Stimulated activated CD8-positive, alpha-beta memory T cell treated with anti-CD3 and anti-CD28 coated beads, Interleukin-7, amount 100 ng/mL, for 4 hours (primary cell): ENCODE results near the gene TASP1.
"Not testable (repeated sequence)": the region's sequence is repeated elsewhere in the genome, so short reads cannot be mapped to it uniquely, and the experiment has no call there.

ENCODE experiments used
- DNase-seq, 2 donors: peaks; one replicate each; pipeline ENCODE4 v3.0.0-alpha.2; 2020; ENCODE audit warnings: low read depth in 2 of 2

The TASP1 gene, protein sequence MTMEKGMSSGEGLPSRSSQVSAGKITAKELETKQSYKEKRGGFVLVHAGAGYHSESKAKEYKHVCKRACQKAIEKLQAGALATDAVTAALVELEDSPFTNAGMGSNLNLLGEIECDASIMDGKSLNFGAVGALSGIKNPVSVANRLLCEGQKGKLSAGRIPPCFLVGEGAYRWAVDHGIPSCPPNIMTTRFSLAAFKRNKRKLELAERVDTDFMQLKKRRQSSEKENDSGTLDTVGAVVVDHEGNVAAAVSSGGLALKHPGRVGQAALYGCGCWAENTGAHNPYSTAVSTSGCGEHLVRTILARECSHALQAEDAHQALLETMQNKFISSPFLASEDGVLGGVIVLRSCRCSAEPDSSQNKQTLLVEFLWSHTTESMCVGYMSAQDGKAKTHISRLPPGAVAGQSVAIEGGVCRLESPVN

GRCh38 chr20:13638496-13639149, at the start of gene TASP1:
TASP1 (minus strand) TSS chr20:13638932; CDS start chr20:13630078, 8,854 bp downstream.
- peak; percentile 94 to 95 for DNase-seq

DNA sequence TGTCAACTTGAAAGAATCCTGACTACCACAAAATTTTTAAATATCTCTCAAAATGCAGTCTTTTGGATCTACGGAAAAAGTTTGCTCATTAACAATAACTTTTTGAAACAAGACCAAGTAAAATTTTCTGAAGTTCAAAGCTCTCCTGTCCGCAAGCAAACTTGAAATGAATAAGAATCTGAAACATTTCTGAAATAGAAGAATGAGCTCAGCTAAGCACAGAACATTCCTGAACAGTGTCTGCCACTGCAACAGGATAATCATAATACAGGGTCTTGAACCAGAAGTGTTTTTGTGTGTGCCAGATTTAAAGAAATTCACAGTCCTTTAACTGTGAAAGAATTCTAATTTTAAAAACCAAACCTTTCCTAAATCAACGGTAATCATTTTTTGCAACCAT, 49.1 kb upstream of the TASP1 start:
- DNase-seq = no peak

DNA sequence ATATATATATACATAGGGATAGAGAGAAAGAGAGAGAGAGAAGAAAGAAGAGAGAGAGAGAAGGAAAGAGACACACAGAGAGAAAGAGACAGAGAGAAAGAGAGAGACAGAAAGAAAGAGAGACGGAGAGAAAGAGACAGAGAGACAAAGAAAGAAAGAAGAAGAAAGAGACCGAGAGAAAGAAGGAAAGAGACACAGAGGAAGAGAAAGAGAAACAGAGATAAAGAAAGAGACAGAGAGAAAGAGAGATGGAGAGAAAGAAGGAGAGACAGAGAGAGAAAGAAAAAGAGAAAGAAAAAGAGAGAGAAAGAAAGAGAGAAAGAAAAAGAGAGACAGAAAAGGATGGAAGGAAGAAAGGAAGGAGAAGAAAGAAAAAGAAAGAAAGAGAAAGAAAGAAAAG, 46.9 kb upstream of the TASP1 start:
- DNase-seq = no peak

- no peak for DNase-seq
Observed at GRCh38 chr20:13684566-13685222, 46.0 kb upstream of the TASP1 start.

- DNase-seq = no peak
Observed at GRCh38 chr20:13683833-13684232, 45.1 kb upstream of the TASP1 start.

- DNase-seq = no peak
Observed at GRCh38 chr20:13681248-13682125, 42.8 kb upstream of the TASP1 start.

- no peak for DNase-seq
Observed at GRCh38 chr20:13678944-13679343, 40.2 kb upstream of the TASP1 start.

DNA sequence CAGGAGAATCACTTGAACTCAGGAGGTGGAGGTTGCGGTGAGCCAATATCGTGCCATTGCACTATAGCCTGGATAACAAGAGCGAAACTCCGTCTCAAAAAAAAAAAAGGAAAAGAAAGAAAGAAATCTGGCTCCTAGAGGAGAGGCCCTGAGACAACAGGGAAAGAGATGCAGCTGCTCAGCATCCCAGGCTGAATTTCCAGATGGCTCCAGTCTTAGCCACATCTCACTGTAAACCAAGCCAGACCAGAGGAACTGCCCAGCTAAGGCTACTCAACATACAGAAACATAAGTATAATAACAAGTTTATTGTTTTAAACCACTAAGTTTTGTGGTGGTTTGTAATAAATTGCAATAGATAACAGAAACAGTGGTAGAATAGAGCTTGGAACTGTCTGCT, 38.5 kb upstream of the TASP1 start:
- DNase-seq = no peak

GRCh38 chr20:13676682-13677081, 38.0 kb upstream of the TASP1 start:
- no peak for DNase-seq

- DNase-seq = no peak
Observed at GRCh38 chr20:13672690-13673089, 34.0 kb upstream of the TASP1 start.

- no peak for DNase-seq
Observed at GRCh38 chr20:13671916-13672378, 33.2 kb upstream of the TASP1 start.

DNA sequence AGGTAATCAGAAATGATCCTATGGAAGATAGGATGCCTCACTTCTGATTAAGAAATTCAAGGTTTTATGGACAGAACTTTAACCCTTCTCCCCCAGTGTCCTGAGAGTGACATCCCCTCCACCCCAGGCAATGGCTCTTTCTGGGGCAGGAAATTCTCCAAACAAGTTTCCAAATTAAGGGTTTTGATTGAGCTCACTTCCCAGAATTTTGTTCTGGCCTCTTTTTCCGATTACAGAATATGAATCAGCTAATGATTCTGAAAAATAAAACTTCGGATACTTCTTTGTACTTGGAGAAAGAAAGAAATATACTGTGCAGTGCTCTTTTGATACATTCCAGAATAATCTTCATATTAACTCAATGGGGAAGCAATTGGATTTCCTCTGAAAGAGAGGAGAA, 32.8 kb upstream of the TASP1 start:
- no peak for DNase-seq

DNA sequence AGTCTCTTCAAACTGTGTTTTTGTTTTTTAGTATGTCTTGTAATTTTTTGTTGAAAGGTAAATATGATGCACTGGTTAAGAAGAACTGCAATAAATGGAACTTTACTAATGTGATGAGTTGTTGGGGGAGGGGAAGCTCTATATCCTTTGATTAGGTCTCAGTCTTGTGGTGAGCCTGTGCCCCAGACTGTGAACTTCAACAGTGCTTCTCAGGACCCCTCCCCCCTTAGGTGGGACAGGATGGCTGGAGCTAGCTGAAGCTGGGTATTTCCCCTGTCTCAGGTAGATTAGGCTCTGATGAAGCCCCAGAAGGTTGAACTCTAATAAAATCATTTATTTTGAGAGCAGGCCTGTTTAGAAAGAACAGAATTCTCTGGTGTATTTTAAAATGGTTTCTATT, 31.4 kb upstream of the TASP1 start:
- no peak for DNase-seq

- DNase-seq = no peak
Observed at GRCh38 chr20:13665709-13666395, 27.1 kb upstream of the TASP1 start.

- DNase-seq = no peak
Observed at GRCh38 chr20:13661070-13661685, 22.4 kb upstream of the TASP1 start.

DNA sequence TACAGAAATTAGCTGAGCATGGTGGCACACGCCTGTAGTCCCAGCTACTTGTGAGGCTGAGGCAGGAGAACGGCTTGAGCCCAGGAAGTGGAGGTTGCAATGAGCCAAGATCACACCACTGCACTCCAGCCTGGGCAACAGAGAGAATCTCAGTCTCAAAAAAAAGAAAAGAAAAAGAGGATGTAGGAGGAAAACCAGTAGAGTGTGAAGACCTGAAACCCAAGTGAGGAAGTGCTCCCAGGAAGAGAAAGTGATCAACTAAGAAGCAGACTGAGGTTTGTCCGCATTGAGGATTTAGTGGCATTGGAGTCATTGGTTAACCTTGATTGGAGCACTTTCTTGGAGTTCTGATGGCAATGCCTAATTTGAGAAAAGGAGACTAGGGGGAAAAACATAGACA, 20.6 kb upstream of the TASP1 start:
- DNase-seq = no peak

DNA sequence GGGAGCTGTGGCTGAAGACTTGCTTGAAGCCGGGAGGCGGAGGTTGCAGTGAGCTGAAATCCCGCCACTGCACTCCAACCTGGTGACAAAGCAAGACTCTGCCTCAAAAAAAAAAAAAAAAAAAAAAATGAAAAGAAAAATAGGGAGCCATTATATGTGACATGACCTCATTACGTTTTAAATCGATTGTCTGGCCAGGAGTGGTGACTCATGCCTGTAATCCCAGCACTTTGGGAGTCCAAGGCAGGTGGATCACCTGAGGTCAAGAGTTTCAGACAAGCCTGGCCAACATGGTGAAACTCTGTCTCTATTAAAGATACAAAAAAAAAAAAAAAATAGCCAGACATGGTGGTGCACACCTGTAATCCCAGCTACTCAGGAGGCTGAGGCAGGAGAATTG, 19.3 kb upstream of the TASP1 start:
- DNase-seq = not testable (repeated sequence)

DNA sequence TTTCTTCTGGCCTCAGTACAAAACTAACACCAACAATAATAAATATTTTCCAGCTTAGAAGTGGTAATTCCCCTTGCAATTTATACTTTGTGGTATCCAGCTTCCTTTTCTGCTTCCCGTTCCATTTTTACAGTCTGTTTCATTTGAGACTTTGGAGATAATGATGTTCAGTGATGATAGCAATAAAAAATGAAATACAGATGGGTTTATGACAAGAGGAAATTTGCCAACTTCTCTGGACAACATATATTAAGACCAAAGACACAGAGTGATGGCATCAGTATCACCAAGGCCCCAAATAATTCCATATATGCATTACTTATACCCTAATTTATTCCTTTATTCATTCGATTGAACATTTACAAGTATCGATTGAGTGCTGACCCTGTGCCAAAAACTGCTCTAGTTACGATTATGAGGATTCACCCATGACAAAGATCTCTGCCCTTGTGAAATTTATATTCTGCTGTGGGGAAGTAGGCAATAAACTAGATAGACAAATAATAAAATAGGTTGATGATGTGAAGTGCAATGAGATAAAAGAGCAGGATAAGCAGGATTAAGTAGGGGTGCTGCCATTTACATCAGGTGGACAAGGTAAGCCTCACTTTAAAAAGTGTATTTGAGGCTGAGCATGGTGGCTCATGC, 18.1 kb upstream of the TASP1 start:
- no peak for DNase-seq

GRCh38 chr20:13654463-13655023, 15.8 kb upstream of the TASP1 start:
- DNase-seq = no peak

DNA sequence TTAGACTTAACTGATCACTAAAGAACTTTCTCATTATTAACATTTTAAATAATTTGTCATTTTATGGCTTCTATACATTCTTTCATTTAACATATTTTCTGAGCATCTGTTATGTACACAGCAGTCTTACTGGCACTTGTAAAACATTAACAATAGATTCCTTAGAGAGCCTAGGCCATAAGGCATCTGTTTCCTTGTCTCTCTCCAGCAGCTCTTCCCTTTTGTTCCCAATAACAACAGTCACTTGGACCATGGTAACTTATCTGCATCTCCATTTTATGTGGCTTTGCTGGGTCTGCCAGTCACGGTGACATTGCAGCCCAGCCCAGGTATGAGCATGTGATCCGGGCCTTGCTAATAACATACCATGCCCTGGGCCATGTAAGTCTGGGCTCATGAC, 11.7 kb upstream of the TASP1 start:
- no peak for DNase-seq
